Astrocyte (in vitro differentiated cells and primary cell): ENCODE results near the gene HSPA9.
A peak's percentile ranks its signal among the peaks of the same experiment; 100 is the strongest.

Source experiments
- EZH2 ChIP-seq: IDR thresholded peaks from 2 replicates; pipeline ENCODE4 v1.6.1; 2012; ENCODE audit warnings: mild to moderate bottlenecking, low read length, inconsistent platforms; ENCODE audit not compliant: insufficient read depth
- TF ChIP-seq, protein P1 (sequence below): IDR thresholded peaks from 2 replicates; pipeline ENCODE4 v1.5.1; 2011; ENCODE audit warnings: low read depth, mild to moderate bottlenecking, inconsistent platforms, low read length, moderate library complexity; ENCODE audit not compliant: insufficient read depth

DNA sequence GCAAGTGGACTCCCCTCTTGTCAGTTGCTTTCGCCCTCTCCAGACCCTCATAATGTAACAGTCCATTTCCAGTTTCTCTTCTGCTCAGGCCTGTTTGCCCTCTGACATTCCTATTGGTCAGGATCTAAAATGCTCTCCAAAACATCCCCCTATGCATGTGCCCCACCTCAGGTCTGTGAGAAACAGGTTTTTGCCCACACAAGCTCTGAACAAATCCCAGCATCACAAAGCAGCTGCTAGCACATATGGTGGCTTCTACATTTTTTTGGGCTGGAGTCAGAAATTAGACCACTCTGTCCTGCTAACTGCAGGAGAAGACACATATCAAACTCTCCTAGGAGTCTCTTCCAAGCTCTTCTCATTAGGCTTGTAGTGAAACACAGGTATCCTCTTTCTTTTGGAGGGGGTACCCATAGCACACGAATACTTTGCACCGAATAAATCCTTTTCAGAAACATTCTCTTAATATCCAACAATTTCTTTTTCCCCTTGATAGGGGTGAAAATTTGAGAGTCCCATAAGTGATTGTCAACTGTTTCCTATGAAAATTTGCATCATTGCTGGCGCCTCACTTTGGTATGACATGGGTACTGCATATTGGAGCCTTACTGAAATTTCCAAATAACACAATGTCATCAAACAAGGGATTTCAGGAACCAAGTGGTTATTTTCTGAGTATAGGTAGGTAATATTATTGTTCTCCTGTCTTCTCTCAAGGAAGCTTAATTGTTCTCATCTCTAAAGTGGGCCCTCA is 19.3 kb upstream of the HSPA9 start:
- TF ChIP-seq, protein P1, sequence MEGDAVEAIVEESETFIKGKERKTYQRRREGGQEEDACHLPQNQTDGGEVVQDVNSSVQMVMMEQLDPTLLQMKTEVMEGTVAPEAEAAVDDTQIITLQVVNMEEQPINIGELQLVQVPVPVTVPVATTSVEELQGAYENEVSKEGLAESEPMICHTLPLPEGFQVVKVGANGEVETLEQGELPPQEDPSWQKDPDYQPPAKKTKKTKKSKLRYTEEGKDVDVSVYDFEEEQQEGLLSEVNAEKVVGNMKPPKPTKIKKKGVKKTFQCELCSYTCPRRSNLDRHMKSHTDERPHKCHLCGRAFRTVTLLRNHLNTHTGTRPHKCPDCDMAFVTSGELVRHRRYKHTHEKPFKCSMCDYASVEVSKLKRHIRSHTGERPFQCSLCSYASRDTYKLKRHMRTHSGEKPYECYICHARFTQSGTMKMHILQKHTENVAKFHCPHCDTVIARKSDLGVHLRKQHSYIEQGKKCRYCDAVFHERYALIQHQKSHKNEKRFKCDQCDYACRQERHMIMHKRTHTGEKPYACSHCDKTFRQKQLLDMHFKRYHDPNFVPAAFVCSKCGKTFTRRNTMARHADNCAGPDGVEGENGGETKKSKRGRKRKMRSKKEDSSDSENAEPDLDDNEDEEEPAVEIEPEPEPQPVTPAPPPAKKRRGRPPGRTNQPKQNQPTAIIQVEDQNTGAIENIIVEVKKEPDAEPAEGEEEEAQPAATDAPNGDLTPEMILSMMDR: peak; percentile 46
- no peak for TF ChIP-seq EZH2
